ENCODE measurements around the gene OR11H7. TPM values are rescaled to one million over a fixed set of nuclear protein-coding genes. Genes with fewer than 3 reads are reported as not detected.

Gene OR11H7
- total RNA-seq (2014; rRNA removed), result not detected in 2 replicates
- Bru-seq, nascent RNA, result not detected
- BruChase-seq, experiment 1, labeled RNA remaining after a 6-hour chase, result not detected
- BruChase-seq, experiment 2, labeled RNA remaining after a 2-hour chase, result not detected
- long read RNA-seq, result 0 reads

DNA sequence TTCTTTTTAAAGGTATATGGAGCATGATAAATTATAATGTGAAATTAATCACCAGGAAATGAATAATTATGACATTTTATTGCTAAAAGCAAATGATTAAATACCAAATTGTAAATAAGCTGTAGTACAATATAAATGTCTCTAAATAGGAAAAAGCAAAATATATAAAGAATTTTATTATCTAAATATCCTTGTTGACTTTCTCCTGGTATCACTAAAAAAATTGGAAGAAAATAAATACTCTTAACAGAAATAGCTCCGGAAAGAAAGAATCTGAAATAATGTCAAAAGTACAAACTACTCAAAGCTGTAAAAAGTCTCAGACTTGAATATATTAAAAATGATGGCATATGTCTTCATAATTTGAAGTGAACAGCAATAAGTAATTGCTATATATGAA, at the start of gene OR11H7:
Gene OR11H7, plus strand, starts transcription at position 301 of the 400 bp plus-strand sequence.
- POLR2A ChIA-PET (ENCODE audit: unreplicated experiment), result no interaction called here
- Histone ChIP-seq H3K79me2 (ENCODE audit: low read length) (no peaks in the 10 kb centered on the region), H2AFZ (ENCODE audit: low read length) (no peak within 1 kb of the TSS), H3F3A (ENCODE audit: low read length, unreplicated experiment) (no peaks in the 10 kb centered on the region), H3K4me3 (ENCODE audit: low read length) (no peak within 1 kb of the TSS), H3K4me1 (ENCODE audit: insufficient read depth, low read length) (no peaks in the 10 kb centered on the region), H4K20me1 (ENCODE audit: low read length) (no peaks in the 10 kb centered on the region), H3K4me2 (ENCODE audit: low read length) (no peak within 1 kb of the TSS), H3K9ac (ENCODE audit: low read length) (no peak within 1 kb of the TSS), H3K9me2 (replicated peaks; ENCODE audit: low read length) (no peaks in the 10 kb centered on the region), H3K36me3 (ENCODE audit: low read depth, low read length) (no peaks in the 10 kb centered on the region), H3K27ac (ENCODE audit: low read length) (no peak within 1 kb of the TSS), H3K9me3 (ENCODE audit: low read length) (no peaks in the 10 kb centered on the region), H3K27me3 (ENCODE audit: low read length) (peaks cover 7% of the 10 kb centered on the region; the same call in 1 of the 2 replicates)
- TF ChIP-seq EZH2 (IDR thresholded peaks at IDR 0.05; ENCODE audit: low read length, unreplicated experiment), result no peak
- TF ChIP-seq CTCF (conservative IDR thresholded peaks at IDR 0.05; ENCODE audit: low read depth, low read length), result no peak
- TF ChIP-seq EZH2phosphoT487 (IDR thresholded peaks at IDR 0.05; ENCODE audit: borderline replicate concordance, low read length), result no peak
- CTCF ChIA-PET, result no interaction called here
- intact Hi-C loops (cut with micrococcal nuclease), result no loop called here
- ATAC-seq (no peak), DNase-seq (no peak)
- BruUV-seq (replicated peaks), result no TSS peak

DNA sequence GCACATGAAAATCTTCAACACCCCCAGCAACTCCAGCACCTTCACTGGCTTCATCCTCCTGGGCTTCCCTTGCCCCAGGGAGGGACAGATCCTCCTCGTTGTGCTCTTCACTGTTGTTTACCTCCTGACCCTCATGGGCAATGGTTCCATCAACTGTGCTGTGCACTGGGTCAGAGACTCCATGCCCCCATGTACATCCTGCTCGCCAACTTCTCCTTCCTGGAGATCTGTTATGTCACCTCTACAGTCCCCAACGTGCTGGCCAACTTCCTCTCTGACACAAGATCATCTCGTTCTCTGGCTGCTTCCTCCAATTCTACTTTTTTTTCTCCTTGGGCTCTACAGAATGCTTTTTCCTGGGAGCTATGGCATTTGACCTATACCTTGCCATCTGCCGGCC, 49.6 kb upstream of the OR11H7 start:
- Histone ChIP-seq H3K4me3 (ENCODE audit: low read length) (no peak overlapping the region), H3K27me3 (ENCODE audit: low read length) (peaks cover 7% of the 10 kb centered on the region; the same call in 1 of the 2 replicates), H3K9me2 (replicated peaks; ENCODE audit: low read length) (no peaks in the 10 kb centered on the region), H3K36me3 (ENCODE audit: low read depth, low read length) (no peaks in the 10 kb centered on the region), H3K27ac (ENCODE audit: low read length) (no peak overlapping the region), H2AFZ (ENCODE audit: low read length) (no peak overlapping the region), H3K4me1 (ENCODE audit: insufficient read depth, low read length) (no peaks in the 10 kb centered on the region), H3K9me3 (ENCODE audit: low read length) (no peaks in the 10 kb centered on the region), H3F3A (ENCODE audit: low read length, unreplicated experiment) (no peaks in the 10 kb centered on the region), H4K20me1 (ENCODE audit: low read length) (no peaks in the 10 kb centered on the region), H3K4me2 (ENCODE audit: low read length) (no peak overlapping the region), H3K9ac (ENCODE audit: low read length) (no peak overlapping the region), H3K79me2 (ENCODE audit: low read length) (no peaks in the 10 kb centered on the region)
- POLR2A ChIA-PET (ENCODE audit: unreplicated experiment), result no interaction called here
- CTCF ChIA-PET, result no interaction called here
- TF ChIP-seq EZH2 (IDR thresholded peaks at IDR 0.05; ENCODE audit: low read length, unreplicated experiment) (no peak), EZH2phosphoT487 (IDR thresholded peaks at IDR 0.05; ENCODE audit: borderline replicate concordance, low read length) (no peak), CTCF (conservative IDR thresholded peaks at IDR 0.05; ENCODE audit: low read depth, low read length) (no peak)
- DNase-seq (no peak), ATAC-seq (no peak)
- no TSS peak for BruUV-seq (replicated peaks)
- intact Hi-C loops (cut with micrococcal nuclease), result no loop called here

- no peak for TF ChIP-seq EZH2phosphoT487 (IDR thresholded peaks at IDR 0.05; ENCODE audit: borderline replicate concordance, low read length)
- TF ChIP-seq EZH2 (IDR thresholded peaks at IDR 0.05; ENCODE audit: low read length, unreplicated experiment), result no peak
- no peak for TF ChIP-seq CTCF (conservative IDR thresholded peaks at IDR 0.05; ENCODE audit: low read depth, low read length)
- ATAC-seq (no peak), DNase-seq (no peak)
- Histone ChIP-seq H4K20me1 (ENCODE audit: low read length) (no peaks in the 10 kb centered on the region), H3K79me2 (ENCODE audit: low read length) (no peaks in the 10 kb centered on the region), H3K27ac (ENCODE audit: low read length) (no peak overlapping the region), H3K27me3 (ENCODE audit: low read length) (peaks cover 7% of the 10 kb centered on the region; the same call in 1 of the 2 replicates), H3K4me1 (ENCODE audit: insufficient read depth, low read length) (no peaks in the 10 kb centered on the region), H3K9me3 (ENCODE audit: low read length) (no peaks in the 10 kb centered on the region), H3K9me2 (replicated peaks; ENCODE audit: low read length) (no peaks in the 10 kb centered on the region), H3K36me3 (ENCODE audit: low read depth, low read length) (no peaks in the 10 kb centered on the region), H3K4me2 (ENCODE audit: low read length) (no peak overlapping the region), H3K9ac (ENCODE audit: low read length) (no peak overlapping the region), H3F3A (ENCODE audit: low read length, unreplicated experiment) (no peaks in the 10 kb centered on the region), H3K4me3 (ENCODE audit: low read length) (no peak overlapping the region), H2AFZ (ENCODE audit: low read length) (no peak overlapping the region)
- intact Hi-C loops (cut with micrococcal nuclease), result no loop called here
- no TSS peak for BruUV-seq (replicated peaks)
- ChIA-PET POLR2A (ENCODE audit: unreplicated experiment) (no interaction called here), CTCF (no interaction called here)
Measured at GRCh38 chr14:20179880-20180279, 48.9 kb upstream of the OR11H7 start.

Data from PC-3 (cell line).